OCI-M2 (cell line): ENCODE measurements around the gene ABCB8.
"Not testable (repeated sequence)": the region's sequence is repeated elsewhere in the genome, so short reads cannot be mapped to it uniquely, and the experiment has no call there.

Experiments used
- DNase-seq: peaks from one replicate; lab custom pipeline; 2025; ENCODE audit not compliant: unreplicated experiment; lab: John Stamatoyannopoulos, UW

ABCB8 gene

DNA sequence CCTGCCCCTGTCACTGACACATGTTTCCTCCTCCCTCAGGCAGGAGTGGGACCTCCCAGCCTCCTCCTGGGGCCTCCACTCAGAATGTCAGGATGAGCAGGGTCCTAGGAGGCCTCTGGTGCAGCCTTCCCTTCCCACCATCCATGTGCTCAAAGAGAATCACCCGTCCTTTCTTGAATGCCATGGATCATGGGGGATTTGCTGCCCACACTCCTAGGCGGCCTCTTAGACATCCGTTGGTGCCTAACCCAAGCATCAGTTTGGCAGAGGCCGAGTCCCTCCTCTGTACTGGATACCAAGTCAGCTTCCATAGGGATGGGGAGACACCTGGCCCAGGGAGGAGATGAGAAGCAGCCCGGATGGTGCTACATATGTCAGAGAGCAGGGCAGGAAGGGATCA is 30.4 kb upstream of the ABCB8 start:
- DNase-seq: no peak

- DNase-seq: no peak
These were observed 29.9 kb upstream of the ABCB8 start for GRCh38 chr7:150998341-150998740.

DNA sequence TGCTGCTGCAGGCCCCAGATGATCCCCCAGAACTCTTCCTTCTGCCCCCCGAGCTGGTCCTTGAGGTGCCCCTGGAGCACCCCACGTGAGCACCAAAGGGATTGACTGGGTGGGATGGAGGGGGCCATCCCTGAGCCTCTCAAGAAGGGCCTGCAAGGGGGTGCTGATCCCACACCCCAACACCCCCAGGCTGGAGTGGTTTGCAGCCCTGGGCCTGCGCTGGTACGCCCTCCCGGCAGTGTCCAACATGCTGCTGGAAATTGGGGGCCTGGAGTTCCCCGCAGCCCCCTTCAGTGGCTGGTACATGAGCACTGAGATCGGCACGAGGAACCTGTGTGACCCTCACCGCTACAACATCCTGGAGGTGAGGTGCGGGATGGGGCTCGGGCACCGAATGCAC is 29.2 kb upstream of the ABCB8 start:
- DNase-seq: no peak

DNA sequence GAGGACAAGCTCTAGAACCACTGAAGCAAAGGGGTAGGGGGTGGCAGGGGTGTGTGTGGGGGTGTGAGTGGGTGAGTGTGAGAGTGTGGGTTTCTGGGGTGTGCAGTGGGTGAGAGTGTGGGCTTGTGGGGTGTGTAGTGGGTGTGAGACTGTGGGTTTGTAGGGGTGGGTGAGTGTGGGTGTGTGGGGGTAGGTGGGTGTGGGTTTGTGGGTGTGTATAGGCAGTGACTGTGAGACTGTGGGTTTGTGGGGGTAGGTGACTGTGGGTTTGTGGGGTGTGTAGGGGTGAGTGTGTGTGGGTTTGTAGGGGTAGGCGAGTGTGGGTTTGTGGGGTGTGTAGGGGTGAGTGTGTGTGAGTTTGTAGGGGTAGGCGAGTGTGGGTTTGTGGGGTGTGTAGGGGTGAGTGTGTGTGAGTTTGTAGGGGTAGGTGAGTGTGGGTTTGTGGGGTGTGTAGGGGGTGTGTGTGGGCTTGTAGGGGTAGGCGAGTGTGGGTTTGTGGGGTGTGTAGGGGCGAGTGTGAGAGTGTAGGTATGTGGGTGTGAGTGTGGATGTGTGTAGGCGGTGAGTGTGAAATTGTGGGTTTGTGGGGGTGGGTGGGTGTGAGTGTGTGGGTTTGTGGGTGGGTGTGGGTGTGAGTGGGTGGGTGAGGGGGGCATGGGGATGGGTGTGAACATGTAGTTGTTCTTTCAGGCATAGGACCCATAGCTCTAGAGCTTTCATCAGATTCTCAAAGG is 28.6 kb upstream of the ABCB8 start:
- no peak for DNase-seq

DNA sequence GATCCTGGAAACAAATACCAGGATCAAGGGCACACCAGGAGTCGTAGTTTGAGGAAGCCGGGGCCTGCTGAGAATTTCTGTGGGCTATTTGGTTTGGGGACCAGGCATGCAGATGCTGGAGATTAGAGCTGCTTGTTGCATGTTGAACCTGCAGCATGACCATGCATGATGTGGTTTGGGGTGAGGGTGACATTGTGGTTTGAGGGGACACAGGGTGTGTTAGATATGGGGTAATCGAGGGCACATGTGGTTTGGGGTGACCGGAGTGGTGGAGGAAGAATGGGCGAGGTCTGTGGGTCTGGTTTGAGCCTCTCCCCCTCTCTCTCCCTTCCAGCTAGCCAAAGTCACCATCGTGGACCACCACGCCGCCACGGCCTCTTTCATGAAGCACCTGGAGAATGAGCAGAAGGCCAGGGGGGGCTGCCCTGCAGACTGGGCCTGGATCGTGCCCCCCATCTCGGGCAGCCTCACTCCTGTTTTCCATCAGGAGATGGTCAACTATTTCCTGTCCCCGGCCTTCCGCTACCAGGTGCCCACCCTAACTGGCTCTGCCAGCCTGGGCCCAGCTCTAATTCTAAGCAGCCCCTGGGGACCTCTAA is 27.3 kb upstream of the ABCB8 start:
- no peak for DNase-seq

DNA sequence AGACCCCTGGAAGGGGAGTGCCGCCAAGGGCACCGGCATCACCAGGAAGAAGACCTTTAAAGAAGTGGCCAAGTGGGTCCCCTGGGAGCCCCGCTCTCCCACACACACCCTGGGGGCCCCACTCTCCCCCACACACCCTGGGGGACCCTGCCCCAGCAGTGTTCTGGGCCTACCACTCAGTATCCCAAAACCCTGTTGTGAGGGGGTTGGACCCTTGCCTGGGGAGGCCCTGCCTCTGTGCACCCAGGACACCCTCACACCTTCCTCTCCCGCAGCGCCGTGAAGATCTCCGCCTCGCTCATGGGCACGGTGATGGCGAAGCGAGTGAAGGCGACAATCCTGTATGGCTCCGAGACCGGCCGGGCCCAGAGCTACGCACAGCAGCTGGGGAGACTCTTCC is 26.7 kb upstream of the ABCB8 start:
- DNase-seq: no peak

DNA sequence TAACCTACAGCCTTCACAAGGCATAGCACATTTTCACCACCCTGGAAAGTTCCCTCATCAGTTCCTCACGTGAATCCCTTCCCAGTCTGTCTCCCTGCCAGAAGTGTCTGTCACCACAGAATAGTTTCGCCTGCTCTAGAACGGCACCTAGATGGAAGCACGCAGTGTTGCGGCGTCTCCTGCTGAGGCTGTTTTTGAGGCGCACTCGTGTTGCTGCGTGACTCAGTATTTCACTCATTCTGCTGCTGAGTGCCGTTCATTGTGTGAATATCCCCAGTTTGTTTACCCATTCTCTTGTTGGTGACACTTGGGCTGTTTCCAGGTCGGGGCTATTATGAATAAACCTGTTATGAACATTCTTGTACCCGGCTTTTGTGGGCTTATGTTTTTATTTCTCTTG is 24.7 kb upstream of the ABCB8 start:
- DNase-seq: no peak

DNA sequence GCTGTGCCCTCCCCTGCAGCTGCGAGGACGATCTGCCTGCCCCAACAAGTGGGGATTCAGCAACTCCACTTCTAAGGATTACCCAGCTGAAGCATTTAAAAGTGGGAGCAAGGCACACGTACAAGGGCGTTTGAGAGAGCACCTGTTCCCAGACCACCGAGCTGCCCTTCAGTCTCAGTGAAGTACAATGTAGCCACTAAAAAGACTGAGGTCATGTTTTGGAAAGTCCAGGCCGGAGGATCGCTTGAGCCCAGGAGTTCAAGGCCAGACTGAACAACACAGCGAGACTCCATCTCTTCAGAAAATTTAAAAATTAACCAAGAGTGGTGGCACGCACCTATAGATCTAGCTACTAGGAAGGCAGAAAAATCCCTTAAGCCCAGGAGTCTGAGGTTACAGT is 22.7 kb upstream of the ABCB8 start:
- no peak for DNase-seq

DNA sequence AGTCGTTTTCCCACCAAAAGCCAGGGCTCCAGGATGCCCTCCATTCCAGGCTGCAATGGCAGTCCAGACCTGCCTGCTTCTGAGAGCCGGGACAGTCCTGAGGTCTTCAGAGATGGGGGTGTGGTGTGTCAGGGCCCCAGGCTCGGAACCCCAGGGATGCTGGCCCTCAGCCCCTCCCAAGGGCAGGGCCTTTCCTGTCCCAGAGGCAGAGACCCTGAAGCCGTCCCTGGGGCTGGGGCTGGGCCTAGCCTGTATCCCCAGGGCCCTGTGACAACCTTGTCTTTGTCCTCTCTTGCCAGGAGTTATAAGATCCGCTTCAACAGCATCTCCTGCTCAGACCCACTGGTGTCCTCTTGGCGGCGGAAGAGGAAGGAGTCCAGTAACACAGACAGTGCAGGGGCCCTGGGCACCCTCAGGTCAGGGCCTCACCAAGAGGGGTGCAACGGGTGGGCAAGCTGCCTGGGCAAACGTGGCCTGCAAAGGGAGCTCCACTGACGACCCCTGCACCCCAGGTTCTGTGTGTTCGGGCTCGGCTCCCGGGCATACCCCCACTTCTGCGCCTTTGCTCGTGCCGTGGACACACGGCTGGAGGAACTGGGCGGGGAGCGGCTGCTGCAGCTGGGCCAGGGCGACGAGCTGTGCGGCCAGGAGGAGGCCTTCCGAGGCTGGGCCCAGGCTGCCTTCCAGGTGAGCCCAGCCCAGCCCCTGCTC is 21.5 kb upstream of the ABCB8 start:
- DNase-seq: no peak

DNA sequence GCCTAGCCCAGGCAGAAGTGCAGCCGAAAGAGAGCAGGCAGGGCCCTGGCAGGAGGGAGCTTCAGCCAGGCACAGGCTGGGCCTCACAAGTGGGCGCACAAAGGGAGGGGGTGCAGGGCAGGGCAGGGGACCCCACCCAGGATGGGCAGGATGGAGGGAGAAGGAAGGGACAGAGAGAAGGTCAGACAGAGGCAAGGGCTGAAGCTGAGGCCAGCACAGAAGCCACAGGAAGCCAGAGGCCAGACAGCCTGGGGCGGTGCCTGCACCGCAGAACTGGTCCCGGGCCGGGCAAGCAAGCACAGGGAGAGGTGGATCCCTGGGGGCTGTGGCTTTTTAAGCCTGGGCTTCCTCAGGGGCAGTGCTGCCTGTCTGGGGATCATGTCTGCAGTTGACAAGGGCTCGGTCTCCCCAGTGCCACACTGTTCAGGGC is 20.8 kb upstream of the ABCB8 start:
- DNase-seq: no peak

GRCh38 chr7:151008143-151008510 is 20.1 kb upstream of the ABCB8 start:
- DNase-seq: peak; percentile 94

DNA sequence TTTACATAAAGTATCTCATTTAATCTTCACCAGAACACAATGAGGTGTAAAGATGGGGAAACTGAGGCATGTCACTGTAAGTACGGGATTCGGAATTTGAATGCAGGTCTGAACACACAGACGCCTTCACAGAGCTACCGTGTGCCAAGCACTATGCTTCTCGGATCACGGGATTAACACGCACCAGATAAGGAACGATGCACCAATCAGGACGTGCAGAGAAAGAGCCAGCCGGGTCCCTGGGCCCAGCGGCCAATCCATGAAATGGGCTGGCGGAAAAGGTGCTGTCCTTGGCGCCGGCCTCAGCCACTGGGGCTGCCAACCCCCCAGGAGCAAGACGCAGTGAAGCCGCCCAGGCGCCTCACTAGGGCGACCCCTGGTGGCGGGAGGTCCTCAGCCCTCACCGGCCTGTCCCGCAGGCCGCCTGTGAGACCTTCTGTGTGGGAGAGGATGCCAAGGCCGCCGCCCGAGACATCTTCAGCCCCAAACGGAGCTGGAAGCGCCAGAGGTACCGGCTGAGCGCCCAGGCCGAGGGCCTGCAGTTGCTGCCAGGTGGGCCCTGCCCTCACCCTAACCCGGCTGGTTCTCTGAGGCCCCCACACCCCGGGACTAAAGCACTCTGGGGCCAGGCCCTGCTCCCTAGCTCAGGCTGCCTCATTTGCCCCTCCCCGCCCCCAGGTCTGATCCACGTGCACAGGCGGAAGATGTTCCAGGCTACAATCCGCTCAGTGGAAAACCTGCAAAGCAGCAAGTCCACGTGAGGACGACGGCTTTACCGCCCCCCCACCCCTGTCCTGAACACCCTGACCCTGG is 19.5 kb upstream of the ABCB8 start:
- peak; percentile 93 for DNase-seq

DNA sequence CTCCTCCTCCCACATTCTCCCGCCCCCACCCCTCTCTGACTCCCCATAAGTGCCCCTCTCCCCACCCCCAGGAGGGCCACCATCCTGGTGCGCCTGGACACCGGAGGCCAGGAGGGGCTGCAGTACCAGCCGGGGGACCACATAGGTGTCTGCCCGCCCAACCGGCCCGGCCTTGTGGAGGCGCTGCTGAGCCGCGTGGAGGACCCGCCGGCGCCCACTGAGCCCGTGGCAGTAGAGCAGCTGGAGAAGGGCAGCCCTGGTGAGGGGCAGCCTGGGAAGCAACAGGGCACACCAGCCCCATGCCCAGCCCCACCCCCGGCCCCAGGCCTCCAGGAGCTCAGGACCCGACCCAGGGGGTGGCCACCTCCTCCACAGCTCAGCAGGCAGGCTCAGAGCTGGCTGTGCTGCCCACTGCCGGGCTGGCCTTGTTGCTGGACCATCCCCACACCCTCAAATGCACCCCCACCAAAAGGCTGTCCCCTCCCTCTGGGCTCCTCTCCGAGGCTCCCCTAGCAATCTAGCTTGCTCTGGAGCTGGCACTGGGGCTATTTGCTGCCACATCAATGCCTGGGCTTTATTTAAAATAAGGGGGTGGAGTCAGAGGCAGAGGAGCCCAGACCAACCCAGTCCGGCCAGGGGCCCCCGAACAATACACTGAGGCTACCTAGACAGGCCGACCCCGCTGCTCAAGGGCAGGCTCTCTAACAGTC is 18.8 kb upstream of the ABCB8 start:
- no peak for DNase-seq

- DNase-seq: no peak
These were observed 18.3 kb upstream of the ABCB8 start for GRCh38 chr7:151010037-151010306.

GRCh38 chr7:151010307-151011096 is 17.7 kb upstream of the ABCB8 start:
- DNase-seq: peak; percentile 90

DNA sequence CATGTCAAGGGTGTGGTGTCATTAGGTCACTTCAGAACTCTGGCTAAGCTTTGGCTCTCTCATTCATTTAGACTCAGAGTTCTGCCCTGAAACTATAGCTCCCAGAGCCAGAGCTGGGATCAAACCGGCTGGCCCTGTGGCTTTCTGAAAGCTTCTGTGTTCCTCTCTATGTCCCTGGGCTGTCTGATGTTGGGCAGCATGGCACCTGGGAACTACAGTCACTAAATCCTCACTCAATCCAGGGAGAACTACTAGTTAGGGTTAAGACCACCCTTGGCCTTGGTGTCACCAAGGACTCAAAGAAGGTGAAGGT is 17.2 kb upstream of the ABCB8 start:
- no peak for DNase-seq

DNA sequence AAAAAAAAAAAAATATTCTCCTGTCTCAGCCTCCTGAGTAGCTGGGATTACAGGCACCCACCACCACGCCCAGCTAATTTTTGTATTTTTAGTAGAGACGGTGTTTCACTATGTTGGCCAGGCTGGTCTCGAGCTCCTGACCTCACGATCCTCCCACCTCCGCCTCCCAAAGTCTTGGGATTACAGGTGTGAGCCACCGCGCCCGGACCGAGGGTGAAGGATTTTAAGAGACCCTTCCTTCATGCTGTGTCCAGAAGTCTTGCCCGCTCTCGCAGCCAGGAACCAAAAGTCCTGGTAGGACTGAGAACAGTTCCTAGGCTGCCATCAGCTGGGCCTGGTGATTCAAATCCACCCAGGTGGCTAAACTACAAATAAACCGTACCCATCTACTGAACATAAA is 16.6 kb upstream of the ABCB8 start:
- DNase-seq: not testable (repeated sequence)

DNA sequence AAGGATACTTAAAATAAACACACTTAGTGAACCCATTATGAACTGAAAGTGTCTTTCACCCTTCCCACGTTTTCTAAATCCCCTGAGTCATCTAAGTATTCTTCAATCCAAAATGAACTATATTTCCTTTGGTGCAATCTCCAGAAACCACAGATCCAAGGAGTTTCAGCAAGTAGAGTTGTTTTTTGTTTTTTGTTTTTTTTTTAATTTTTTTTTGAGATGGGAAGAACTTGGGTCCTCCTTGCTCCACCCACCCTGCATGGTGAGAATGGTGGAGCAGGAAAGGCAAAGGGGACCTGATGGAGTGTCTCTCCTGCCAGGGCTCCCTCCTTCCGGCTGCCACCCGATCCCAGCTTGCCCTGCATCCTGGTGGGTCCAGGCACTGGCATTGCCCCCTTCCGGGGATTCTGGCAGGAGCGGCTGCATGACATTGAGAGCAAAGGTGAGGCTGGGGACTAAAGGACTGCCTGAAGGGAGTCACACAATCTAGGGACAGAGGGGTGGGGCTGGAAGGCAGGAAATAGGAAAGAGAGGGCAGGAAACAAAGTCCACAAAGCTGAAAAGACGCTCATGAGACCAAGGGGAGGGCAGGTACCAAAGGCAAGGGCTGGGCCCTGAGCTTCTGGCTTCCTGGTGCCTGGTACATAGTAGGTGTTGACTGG is 16.1 kb upstream of the ABCB8 start:
- no peak for DNase-seq

DNA sequence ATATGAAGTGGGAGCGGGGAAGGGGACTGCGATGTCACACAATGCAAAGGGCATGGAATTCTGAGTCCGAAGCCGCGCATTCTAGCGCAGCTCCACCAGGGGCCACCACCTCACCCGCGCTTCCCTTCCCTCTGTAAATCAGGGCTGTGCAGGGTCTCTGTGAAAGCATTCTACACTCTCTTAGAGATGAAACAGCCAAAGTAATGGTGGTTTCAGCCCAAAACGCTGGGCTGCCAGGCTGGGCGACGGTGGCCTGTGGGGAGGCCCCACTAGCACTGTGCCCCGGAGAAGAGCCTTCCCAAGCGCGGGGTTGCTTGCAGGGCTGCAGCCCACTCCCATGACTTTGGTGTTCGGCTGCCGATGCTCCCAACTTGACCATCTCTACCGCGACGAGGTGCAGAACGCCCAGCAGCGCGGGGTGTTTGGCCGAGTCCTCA is 15.3 kb upstream of the ABCB8 start:
- DNase-seq: no peak

DNA sequence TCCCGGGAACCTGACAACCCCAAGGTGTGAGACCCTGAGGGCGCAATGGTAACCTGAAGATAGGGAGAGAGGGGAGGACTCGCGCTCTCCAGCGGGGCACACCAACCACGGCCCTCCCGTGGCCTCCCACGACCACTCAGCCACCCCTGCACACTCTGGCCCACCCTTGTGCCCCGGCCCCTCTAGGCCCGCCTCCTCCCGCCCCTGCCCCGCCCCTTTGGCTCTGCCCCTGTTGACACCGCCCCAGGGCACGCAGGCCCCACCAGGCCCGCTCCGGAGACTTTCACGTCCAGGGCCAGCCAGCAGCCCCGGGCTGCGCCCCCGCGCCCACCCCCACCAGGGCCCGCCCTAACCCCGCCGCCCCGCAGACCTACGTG is 14.9 kb upstream of the ABCB8 start:
- DNase-seq: no peak
